GM18526 (cell line): ENCODE measurements around the gene TIMM13.

Source experiments
- POLR2A ChIP-seq: IDR thresholded peaks from 3 replicates; pipeline ENCODE4 v1.6.1; 2011; ENCODE audit not compliant: insufficient read length; ENCODE audit errors: extremely low read depth

Gene TIMM13

DNA sequence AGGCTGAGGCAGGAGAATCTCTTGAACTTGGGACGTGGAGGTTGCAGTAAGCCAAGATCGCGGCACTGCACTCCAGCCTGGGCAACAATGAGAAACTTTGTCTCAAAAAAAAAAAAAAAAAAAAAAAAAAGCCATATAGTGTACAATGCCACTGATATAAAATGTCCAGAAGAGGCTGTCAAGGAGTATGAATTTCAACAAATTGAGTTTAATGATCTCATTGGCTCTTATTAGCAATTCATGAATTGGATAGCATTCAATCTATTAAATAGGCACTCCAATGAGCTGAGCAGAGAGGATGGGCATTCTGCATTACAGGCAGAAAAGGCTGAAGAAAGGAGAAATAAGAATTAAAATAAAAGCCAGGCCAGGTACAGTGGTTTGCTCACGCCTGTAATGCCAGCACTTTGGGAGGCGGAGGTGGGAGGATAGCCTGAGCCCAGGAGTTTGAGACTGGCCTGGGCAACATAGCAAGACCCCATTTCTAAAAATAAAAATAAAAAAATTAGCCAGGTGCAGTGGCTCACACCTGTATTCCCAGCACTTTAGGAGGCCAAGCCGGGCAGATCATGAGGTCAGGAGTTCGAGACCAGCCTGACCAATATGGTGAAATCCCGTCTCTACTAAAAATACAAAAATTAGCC lies 30.1 kb upstream of the TIMM13 start:
- no peak for TF ChIP-seq POLR2A

DNA sequence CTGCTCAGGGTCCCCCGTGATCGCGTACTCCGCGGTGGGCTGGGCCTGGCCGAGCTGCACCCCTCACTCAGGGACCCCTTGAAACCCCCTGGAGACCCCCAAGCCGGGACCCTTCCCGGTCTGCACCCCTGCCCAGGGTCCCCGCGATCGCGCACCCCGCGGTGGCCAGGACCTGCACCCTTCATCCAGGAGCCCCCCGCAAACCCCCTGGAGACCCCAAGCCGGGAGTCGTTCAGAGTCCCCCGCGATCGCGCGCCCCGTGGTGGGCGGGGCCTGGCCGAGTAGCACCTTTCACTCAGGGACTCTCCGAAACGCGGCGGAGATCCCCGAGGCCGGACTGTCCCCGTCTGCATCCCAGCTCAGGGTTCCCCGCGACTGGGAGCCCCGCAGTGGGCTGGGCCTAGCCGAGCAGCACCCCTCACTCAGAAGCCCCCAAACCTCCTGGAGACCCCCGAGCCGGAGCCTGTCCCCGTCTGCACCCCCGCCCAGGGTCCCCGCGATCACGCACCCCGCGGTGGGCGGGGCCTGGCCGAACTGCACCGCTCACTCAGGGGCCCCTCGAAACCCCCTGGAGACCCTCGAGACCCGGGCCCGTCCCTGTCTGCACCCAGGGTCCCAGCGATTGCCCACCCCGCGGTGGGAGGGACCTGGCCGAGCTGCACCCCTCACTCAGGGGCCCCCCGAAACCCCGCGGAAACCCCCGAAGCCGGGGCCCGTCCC lies 28.6 kb upstream of the TIMM13 start:
- no peak for TF ChIP-seq POLR2A

DNA sequence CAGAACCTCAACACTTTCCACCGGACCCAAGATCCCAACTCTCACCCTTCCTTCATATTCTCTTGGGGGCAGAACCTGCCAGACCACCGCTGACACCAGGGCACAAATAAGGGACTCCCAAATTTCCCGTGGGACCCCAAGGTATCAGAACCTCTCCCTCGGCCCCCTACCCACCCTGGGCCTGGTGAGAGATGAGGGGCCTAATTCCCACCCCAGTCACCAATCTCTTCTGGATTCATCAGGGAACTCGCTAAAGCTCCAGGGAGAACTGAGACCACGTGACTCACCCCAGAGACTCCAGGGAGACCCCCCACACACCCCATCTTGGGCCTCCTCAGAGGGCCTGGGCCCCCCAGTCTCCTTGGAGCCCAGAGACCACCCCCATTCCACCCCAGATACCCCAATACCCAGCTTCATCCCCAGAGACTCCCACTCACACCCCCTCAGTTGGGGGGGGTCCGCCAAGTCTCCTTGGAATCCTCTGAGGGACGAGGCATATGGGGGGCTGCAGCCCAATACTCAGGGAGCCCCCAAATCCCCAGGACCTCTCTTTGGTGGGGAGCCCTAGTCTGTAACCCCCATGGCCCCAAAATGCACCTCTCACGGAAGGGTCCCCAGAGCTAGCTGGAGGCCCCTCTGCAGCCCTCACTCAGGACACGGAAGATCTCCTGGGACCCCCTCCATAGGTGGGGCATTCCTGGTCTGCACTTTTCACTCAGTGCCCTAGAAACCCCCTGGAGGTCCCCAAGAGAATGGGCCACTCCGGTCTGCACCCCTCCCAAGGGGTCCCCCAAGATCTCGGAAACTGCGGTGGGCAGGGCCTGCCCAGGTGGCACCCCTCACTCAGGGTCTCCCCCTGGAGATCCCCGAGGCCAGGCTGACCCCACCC lies 27.8 kb upstream of the TIMM13 start:
- TF ChIP-seq POLR2A = no peak

DNA sequence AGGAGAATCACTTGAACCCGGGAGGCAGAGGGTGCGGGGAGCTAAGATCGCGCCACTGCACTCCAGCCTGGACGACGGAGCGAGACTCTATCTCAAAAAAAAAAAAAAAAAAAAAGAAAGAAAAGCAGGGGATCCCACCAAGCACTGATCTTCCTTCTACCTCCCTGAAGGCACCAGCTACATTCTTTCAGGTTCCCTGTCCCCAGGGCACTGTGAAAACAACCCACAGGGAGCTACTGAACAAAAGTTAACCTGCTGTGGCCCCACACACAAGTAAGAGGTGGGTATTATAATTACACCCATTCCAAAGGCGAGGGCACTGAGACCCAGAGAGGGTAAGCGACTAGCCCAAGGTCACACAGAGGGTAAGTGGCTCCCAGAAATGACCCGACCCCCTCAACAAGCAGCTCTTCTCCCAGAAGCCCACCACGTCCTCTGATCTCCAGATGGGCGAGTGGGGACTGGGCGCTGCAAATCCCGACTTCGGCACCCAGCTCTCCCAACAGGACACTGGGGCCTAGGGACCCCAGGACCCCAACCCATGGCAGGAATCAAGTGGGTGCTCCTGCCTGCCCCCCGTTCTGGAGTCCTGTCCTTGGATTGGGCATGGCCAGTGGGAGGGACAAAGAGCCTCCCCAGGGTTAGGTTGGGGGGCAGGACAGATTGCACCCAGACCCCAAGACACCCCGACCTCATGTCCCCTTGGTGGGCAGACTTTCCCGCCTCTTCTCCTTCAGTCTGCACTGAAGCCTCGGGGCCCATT lies 27.0 kb upstream of the TIMM13 start:
- TF ChIP-seq POLR2A = no peak

DNA sequence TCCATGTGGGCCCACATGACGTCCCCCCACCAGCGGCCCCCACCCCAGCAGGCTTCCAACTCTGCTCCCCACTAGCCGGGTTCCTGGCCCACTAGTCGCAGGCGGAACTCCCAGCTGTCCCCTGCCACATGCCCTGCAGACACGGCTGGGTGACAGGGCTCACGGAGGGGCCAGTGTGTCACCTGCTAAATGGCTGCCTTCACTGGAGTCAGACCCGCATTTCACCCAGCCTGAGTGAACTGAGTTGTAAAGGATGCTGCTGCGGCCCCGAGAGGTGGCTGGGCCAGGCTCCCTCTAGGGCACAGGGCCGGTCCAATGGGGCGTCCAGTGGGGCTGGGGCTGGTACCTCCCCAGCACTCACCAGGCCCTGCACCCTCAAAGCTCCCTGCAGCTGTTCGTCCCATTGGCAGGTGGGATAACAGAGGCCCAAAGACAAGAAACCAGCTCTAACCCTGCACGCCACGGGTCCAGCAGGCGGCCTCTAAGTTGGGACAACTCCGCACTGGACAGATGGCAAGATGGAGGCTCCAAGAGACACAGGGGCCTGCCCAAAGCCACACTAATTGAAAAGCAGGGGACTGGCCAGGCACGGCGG lies 26.1 kb upstream of the TIMM13 start:
- TF ChIP-seq POLR2A = no peak

DNA sequence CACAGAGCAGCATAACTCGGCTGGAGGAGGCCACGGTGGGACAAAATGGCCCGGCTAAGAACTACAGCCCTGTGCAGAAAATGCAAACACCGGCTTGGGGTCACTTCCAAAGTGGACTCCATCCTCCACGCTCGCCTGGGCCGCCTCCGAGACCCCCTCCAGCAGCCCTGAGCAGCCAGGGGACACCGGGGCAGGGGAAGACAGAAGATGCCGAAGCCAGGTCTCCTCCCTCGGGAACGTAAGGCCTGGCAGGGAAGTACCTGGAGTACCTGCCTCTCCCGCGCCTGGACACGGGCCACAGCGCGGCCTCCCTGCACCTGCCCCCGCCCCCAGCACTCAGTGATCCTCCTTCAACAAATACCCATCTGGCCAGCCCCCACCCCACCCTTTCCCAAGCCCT lies 24.4 kb upstream of the TIMM13 start:
- no peak for TF ChIP-seq POLR2A

DNA sequence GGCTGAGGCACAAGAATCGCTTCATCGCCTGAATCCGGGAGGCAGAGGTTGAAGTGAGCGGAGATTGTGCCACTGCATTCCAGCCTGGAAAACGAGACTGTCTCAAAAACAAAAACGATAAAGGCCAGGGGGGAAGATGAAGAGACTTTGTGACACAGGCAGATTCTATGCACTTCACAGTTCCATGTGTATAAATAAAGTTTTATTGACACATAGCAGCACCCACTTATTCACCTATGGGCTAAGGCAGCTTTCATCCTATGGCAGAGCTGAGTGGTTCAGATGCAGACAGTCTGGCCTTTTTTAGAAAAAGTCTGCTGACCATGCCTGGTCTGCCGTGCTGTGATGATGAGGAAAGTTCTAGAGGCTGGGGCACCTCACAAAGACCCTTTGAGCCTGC lies 23.8 kb upstream of the TIMM13 start:
- TF ChIP-seq POLR2A = no peak

DNA sequence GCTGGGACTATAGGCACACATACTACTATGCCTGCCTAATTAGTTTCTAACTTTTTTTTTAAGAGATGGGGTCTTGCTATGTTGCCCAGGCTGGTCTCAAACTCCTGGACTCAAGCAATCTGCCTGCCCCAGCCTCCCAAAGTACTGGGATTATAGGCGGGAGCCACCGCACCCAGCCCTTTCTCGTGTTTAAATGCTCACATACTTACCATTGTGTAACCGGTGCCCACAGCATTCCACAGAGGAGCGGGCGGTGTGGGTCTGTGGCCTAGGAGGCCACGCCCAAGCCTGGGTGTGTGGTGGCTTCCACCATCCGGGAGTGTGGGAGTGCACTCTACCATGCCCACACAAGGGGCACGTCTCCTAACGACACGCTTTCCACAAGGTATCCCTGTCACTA lies 21.6 kb upstream of the TIMM13 start:
- no peak for TF ChIP-seq POLR2A

DNA sequence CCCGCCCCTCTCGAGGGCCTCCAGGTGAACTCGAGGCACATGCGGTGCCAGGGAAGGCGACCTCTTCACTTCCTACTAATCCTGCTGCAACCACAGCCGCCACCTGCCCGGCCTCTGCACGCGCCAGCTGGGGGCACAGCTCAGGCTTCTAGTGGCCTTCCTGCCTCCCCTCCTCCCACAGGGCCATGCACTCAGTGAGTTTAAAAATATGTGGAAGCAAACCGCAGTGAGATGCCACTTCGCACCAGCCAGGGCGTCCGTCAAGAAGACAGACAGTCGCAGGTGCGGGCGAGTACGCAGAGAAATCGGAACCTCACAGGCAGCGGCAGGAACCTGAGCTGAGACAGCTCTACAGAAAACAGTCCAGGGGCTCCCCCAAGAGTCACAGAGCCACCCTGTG lies 19.0 kb upstream of the TIMM13 start:
- TF ChIP-seq POLR2A = no peak

DNA sequence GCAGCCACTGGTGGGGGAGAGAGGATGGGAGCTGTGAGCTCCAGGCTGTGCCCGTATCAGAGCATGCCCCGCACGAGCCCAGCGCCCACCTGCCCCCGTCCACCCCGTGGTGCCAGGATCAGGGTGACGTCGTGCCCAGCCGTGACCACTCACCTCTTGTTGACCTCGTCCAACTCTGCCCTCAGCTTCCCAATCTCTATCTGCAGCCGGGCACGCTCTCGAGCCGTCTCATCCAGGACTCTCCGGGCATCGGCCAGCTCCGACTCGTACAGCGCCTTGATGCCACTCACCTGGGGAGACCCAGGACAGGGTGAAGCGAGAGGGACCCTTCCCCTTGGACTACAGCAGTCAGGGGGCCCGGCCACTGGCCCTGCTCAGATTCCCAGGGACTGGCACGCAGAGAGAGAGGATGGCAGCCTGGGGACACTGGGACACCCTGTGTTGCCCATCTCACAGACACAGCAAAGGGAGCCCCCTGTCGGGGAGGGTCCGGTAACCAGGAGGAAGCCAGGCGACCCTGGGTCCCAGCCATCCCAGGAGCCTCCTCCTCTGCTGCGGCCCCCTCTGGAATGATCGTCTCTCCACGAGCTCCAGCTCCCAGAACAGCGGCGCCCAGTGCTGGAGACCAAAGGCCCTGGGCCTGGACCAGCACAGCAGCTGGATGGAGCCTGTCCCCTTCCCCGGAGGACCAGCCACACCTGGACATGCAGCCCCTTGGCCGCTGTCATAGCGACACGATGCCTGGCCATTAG lies 17.0 kb upstream of the TIMM13 start:
- no peak for TF ChIP-seq POLR2A

DNA sequence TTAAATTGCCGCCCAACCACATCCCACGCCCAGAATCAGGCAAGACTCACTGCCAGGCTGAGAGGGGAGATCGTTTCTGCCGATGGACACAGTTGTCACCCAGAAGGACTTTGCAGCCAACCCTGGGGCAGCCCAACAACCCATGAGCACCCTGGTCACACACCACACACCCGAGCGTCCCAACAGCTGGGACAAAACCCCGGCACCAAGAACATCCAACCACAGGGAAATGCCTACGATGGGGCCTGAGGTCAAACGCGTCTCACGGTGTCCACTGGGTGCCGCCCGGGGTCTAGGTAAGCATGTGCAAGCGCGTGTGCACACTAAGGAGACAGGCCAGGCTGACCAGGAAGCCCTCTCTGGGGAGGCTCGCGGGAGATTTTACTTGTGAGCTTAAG lies 16.4 kb upstream of the TIMM13 start:
- no peak for TF ChIP-seq POLR2A

DNA sequence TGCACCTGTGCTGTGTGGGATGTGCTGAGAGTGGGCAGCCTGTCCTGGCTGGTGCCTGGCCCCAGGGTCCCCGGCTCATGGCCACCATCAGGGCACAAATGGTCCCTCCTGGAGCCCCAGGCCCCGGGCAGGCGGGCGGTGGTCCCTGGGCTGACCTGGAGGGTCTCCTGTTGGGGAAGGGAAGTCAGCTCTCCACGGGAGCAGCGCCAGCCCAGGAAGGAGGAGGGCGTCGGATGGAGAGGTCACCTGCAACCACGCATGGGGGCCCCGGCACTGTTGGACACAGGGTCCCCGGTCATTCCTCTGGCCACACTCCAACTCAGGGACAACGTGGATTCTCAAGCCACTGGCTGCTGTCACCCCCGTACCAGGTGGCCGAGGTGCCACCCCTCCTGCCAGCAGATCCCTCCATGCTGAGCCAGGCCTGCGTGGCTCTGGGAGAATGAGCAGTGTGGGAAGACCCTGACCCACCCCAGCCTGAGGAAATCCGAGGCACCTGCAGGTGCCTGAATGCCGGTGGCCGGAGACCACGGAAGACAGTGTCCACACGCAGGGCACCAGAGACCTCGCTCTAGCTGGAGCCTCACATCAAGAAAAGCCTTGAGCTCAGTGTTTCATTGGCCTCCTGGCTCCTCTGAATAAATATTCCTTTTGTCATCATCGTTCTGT lies 15.9 kb upstream of the TIMM13 start:
- TF ChIP-seq POLR2A = no peak

DNA sequence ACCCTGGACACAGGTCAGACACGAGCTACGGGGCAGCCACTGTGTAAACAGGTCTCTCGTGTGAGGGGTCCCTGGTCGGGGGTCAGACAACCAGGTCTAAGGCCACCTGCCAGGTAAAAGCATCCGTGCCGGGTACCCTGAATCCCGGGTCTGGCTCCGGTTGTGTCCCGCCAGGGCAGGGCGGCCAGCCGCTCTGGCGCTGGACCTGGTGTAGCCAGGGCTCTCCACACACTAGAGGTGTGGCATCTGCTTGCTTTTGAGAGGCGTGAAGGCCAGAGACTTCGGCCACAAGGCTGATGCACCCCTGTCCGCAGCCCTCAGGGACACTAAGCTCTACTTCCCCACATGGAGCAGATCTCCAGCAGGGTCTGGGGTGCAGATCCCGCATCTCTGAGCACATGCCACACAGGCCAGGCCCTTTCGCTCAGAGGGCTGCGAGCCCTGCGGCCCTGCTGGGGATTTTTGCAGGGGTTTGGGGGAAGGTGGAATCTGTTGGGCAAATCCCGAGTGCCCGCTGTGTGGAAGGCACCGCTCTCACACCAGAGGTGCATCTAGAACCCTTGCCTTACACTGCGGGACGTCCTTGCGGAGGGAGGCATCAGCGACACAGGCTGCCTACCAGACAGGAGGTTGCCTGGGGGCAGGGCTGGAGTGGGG lies 13.8 kb upstream of the TIMM13 start:
- no peak for TF ChIP-seq POLR2A

DNA sequence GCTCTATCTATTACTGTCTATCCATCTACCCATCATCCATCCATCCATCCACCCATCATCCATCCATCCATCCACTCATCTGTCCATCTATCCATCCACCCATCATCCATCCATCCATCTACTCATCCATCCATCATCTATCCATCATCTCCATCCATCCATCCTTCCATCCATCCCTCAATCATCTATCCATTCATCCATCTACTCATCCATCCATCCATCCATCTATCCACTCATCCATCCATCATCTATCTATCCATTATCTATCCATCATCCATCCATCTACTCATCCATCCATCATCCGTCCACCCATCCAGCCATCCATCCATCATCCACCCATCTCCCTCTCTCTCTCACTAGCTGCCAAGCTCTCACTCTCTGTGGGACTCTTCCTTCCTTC lies 13.1 kb upstream of the TIMM13 start:
- no peak for TF ChIP-seq POLR2A

DNA sequence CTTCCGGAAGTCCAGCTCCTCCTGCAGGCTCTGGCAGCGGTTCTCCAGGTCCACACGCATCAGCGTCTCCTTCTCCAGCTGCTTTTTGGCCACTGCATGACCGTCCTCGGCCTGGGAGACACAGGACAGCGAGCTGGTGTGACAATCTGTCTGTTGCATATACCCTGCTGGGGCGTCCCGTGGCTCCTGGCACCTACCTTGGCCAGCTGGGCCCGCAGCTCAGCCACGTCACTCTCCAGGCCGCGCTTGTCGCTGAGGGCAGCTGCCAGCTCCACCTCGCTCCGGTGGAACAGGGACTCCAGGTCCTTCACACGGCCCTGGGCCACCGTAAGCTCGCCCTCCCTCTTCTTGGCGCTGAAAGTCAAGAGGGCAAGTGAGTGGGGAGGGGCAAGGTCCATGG lies 10.8 kb upstream of the TIMM13 start:
- no peak for TF ChIP-seq POLR2A
